Measurements from ENCODE around the gene MAPRE2. TPM values are rescaled to one million over a fixed set of nuclear protein-coding genes. Genes with fewer than 3 reads are reported as not detected.
A peak's percentile ranks its signal among the peaks of the same experiment; 100 is the strongest.

MAPRE2 gene
- total RNA-seq, 1 experiment from 2014 or later: 31.4 TPM

GRCh38 chr18:35030277-35030989, 10.8 kb upstream of the MAPRE2 start:
- Mint-ChIP-seq H3K27me3 (ENCODE audit: unreplicated experiment) (no peaks in the 10 kb centered on the region), H3K4me3 (ENCODE audit: low read depth, unreplicated experiment) (peak overlapping the region; percentile 20), H3K27ac (ENCODE audit: unreplicated experiment) (peak overlapping the region; percentile 32), H3K36me3 (ENCODE audit: insufficient read depth, unreplicated experiment) (no peaks in the 10 kb centered on the region), H3K9me3 (ENCODE audit: low read depth, unreplicated experiment) (no peaks in the 10 kb centered on the region), H3K4me1 (ENCODE audit: low read depth, unreplicated experiment) (peaks cover 17% of the 10 kb centered on the region)
- BruUV-seq (replicated peaks): no TSS peak
- no peak for TF ChIP-seq CTCF (IDR thresholded peaks at IDR 0.05; ENCODE audit: unreplicated experiment)
- DNase-seq: no peak
- CTCF ChIA-PET: interaction anchor here (1.1 kb wide), 1 partner anchor 113 kb away, joined by 3 read pairs; no protein-coding TSS in a partner anchor
- intact Hi-C loops (cut with micrococcal nuclease; ENCODE audit: unreplicated experiment): no loop called here

- no peaks in the 10 kb centered on the region for H3K9me3 Mint-ChIP-seq (ENCODE audit: low read depth, unreplicated experiment)
- CTCF ChIA-PET: no interaction called here
- no peak for DNase-seq
- no peak overlapping the region for H3K4me3 Mint-ChIP-seq (ENCODE audit: low read depth, unreplicated experiment)
- intact Hi-C loops (cut with micrococcal nuclease; ENCODE audit: unreplicated experiment): no loop called here
- TF ChIP-seq CTCF (IDR thresholded peaks at IDR 0.05; ENCODE audit: unreplicated experiment): no peak
- no peaks in the 10 kb centered on the region for H3K27me3 Mint-ChIP-seq (ENCODE audit: unreplicated experiment)
- peaks cover 17% of the 10 kb centered on the region for H3K4me1 Mint-ChIP-seq (ENCODE audit: low read depth, unreplicated experiment)
- H3K36me3 Mint-ChIP-seq (ENCODE audit: insufficient read depth, unreplicated experiment): no peaks in the 10 kb centered on the region
- BruUV-seq (replicated peaks): no TSS peak
- no peak overlapping the region for H3K27ac Mint-ChIP-seq (ENCODE audit: unreplicated experiment)
These were observed 9.1 kb upstream of the MAPRE2 start for GRCh38 chr18:35032113-35032512.

GRCh38 chr18:35038029-35038428, 3.2 kb upstream of the MAPRE2 start:
- Mint-ChIP-seq H3K9me3 (ENCODE audit: low read depth, unreplicated experiment) (no peaks in the 10 kb centered on the region), H3K4me3 (ENCODE audit: low read depth, unreplicated experiment) (no peak overlapping the region), H3K4me1 (ENCODE audit: low read depth, unreplicated experiment) (peaks cover 26% of the 10 kb centered on the region), H3K27me3 (ENCODE audit: unreplicated experiment) (no peaks in the 10 kb centered on the region), H3K36me3 (ENCODE audit: insufficient read depth, unreplicated experiment) (peaks cover 21% of the 10 kb centered on the region), H3K27ac (ENCODE audit: unreplicated experiment) (no peak overlapping the region)
- no TSS peak for BruUV-seq (replicated peaks)
- CTCF ChIA-PET: interaction anchor here (1.2 kb wide), 1 partner anchor 174 kb away, joined by 3 read pairs; no protein-coding TSS in a partner anchor
- DNase-seq: no peak
- intact Hi-C loops (cut with micrococcal nuclease; ENCODE audit: unreplicated experiment): loop anchor here (5.0 kb wide), 1 partner anchor 51 kb away; no protein-coding TSS in a partner anchor
- no peak for TF ChIP-seq CTCF (IDR thresholded peaks at IDR 0.05; ENCODE audit: unreplicated experiment)

- Mint-ChIP-seq H3K27me3 (ENCODE audit: unreplicated experiment) (no peaks in the 10 kb centered on the region), H3K27ac (ENCODE audit: unreplicated experiment) (peak overlapping the region; percentile 100), H3K36me3 (ENCODE audit: insufficient read depth, unreplicated experiment) (peaks cover 21% of the 10 kb centered on the region), H3K4me3 (ENCODE audit: low read depth, unreplicated experiment) (no peak overlapping the region), H3K4me1 (ENCODE audit: low read depth, unreplicated experiment) (peaks cover 26% of the 10 kb centered on the region), H3K9me3 (ENCODE audit: low read depth, unreplicated experiment) (no peaks in the 10 kb centered on the region)
- intact Hi-C loops (cut with micrococcal nuclease; ENCODE audit: unreplicated experiment): loop anchor here (5.0 kb wide), 1 partner anchor 52 kb away; no protein-coding TSS in a partner anchor
- BruUV-seq (replicated peaks): no TSS peak
- CTCF ChIA-PET: interaction anchor here (0.6 to 1.2 kb wide), 2 partner anchors 175 to 407 kb away, joined by 3 to 5 read pairs; no protein-coding TSS in a partner anchor
- TF ChIP-seq CTCF (IDR thresholded peaks at IDR 0.05; ENCODE audit: unreplicated experiment): no peak
- no peak for DNase-seq
These were observed 2.2 kb upstream of the MAPRE2 start for GRCh38 chr18:35038881-35039491.

Data from Calu3 (cell line).